GM12873 (cell line): ENCODE results near the gene CCDC175.

ENCODE experiments used
- CTCF ChIP-seq: IDR thresholded peaks from 2 replicates; pipeline ENCODE4 v1.5.1; 2012; ENCODE audit warnings: low read depth, mild to moderate bottlenecking, moderate library complexity, low read length, control low read depth; ENCODE audit not compliant: insufficient read depth; ENCODE audit errors: missing control alignments

The CCDC175 gene

DNA sequence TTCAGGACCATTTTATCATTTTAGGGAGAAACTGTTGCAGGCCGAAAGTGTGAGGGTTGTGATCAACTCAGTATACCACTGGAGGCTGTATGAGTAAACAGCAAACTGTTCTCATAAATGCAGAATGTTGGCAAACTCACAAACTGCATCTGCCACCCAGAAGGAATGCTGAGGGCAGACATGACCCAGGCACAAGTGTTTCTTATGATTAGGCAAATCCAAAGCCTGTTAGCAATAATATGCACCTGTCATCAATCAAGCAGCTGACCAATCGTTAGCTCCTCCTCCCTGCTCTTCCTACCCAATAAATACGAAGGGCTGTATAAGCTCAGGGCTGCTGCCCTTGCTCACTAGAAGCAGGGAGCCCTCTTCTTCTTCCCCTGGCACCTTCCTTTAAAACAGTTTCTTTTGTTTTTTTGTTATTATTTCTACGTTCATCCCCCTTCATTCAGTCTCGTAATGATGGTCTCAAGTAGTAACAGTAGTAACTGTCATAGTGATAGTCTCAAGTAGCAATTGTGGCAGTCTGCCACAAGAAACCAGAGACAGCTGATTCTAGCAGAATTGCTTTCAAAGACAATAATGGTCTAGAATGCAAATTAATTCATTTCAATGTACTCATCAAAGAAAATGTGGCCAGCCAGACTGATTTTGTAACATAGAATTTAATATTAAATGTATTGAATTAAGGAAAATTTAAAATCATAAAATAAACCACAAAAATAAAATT, 15.2 kb upstream of the CCDC175 start:
- no peak for TF ChIP-seq CTCF

- no peak for TF ChIP-seq CTCF
These were observed 11.5 kb upstream of the CCDC175 start for GRCh38 chr14:59588101-59588500.

DNA sequence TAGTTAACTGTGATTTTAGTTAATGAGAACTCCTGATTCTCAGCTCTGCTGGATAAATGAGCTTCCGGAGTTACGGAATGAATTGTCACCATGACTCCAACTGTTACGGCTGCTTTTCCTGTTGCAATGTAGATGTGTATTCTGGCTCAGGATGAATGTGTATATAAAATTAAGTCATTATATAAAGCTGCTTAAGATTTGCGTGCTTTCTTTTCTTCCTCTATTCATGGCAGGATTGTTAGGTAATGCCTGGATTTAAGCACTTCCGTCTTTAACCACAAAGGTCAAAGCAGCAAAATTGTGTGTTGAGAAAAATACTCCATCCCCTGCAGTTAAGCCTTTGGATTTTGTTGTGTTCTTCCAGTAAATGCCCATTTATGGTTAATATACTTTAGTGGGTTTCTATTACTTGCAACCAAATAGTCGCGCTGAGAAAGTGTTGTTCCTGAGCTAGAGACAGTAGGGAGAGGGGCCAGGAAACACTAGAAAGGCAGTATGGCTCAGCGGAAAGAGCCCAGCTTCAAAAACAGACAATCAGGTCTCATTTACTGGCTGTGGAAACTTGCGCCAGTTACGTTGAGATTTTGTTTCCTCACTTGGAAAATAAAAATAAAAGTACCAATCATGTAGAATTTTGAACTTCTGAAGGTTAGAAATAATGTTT, 9.4 kb upstream of the CCDC175 start:
- no peak for TF ChIP-seq CTCF

DNA sequence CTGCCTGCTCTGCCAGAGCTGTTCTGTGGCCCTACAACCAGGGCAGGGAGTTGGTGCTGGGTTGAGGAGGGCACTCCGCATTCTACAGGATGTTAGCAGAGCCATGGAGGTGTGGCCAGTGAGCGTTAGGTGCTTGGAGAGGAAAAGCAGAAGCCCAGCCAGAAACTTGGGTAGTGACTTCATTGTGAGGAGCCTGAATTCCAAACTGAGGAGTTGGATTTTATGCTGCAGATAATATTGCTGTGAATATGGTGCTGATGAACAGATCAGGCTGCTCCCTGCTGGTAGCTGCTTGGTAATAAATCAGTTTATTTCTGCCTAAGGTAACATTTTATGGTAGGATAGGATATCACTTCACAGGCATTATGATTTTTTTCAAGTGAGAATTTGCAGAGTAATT, 7.1 kb upstream of the CCDC175 start:
- no peak for TF ChIP-seq CTCF

DNA sequence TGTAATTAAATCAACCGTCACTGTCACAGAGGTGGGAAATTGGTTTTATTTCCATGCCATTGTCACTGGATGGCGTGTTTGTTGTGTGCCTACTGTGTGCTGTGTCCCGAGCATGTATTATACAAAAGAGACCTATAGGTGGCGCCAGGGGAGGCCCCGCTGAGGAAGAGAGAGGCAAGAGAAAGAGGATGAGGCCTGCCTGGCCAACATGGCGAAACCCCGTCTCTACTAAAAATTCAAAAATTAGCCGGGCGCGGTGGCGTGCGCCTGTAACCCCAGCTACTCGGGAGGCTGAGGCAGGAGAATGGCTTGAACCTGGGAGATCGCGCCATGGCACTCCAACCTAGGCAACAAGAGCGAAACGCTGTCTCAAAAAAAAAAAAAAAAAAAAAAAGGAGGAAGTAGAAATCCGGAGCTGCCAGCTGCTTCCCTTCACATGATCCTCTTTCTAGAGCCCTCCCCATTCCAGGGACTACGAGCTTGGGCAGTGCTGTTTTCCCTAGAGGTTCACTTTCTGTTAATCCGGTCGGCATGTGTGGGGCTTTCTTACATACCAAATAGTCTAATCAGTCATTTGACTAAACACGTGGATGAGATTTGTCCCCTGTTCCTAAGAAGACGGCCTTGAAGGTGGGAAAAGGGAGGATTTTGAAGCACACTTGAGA, 6.4 kb upstream of the CCDC175 start:
- peak; percentile 24 for TF ChIP-seq CTCF

GRCh38 chr14:59582161-59582560, 5.5 kb upstream of the CCDC175 start:
- TF ChIP-seq CTCF: no peak

GRCh38 chr14:59580911-59581310, 4.3 kb upstream of the CCDC175 start:
- TF ChIP-seq CTCF: no peak
